Sigmoid colon (tissue), 7 donors: ENCODE results near the gene ITGB8. TPM values are rescaled to one million over a fixed set of nuclear protein-coding genes. Genes with fewer than 3 reads are reported as not detected.
"Not testable (repeated sequence)": the region's sequence is repeated elsewhere in the genome, so short reads cannot be mapped to it uniquely, and the experiment has no call there.

Experiments used
- DNase-seq: peaks from one replicate; pipeline ENCODE4 v3.0.0-alpha.2; 2019
- H3K27ac ChIP-seq, 4 donors: fragments of 200-600 bp; sonication (generic); one replicate each; pipeline ENCODE4 v1.5.1; 2016 to 2019; ENCODE audit warnings: mild to moderate bottlenecking in 1 of 4
- H3K27me3 ChIP-seq, 3 donors: fragments of 200-600 bp; sonication (generic); one replicate each; pipeline ENCODE4 v1.5.1; 2019; ENCODE audit warnings: mild to moderate bottlenecking in 1 of 3
- H3K36me3 ChIP-seq, 4 donors: fragments of 200-600 bp; sonication (generic); one replicate each; pipeline ENCODE4 v1.5.1; 2016 to 2019
- H3K4me1 ChIP-seq, 4 donors: fragments of 200-600 bp; sonication (generic); one replicate each; pipeline ENCODE4 v1.5.1; 2017 to 2019
- H3K4me3 ChIP-seq, 4 donors: fragments of 200-600 bp; sonication (generic); one replicate each; pipeline ENCODE4 v1.5.1; 2017 to 2019; ENCODE audit warnings: mild to moderate bottlenecking in 2 of 4, moderate library complexity in 1 of 4
- H3K9me3 ChIP-seq, 4 donors: fragments of 200-600 bp in 3 of 4; sonication (generic) in 3 of 4; one replicate each; pipeline versions ENCODE4 v1.5.1 to v1.6.1; 2013 to 2019
- CTCF ChIP-seq, 4 experiments: fragments of 450-650 bp in 3 of 4; fragments of 200-600 bp in 1 of 4; IDR thresholded peaks; one replicate each; pipeline ENCODE4 v1.5.1; 2016 to 2019; ENCODE audit warnings: antibody characterized with exemption in 4 of 4, mild to moderate bottlenecking in 3 of 4, moderate library complexity in 2 of 4
- EP300 ChIP-seq, 4 donors: sonication (generic); formaldehyde crosslinking; IDR thresholded peaks; one replicate each; pipeline ENCODE4 v1.6.1; 2017; ENCODE audit warnings: antibody characterized with exemption in 4 of 4
- POLR2A ChIP-seq, 2 donors: fragments of 450-650 bp; IDR thresholded peaks; one replicate each; pipeline ENCODE4 v1.6.1; 2016; ENCODE audit warnings: antibody characterized with exemption in 2 of 2, mild to moderate bottlenecking in 2 of 2, moderate library complexity in 2 of 2
- POLR2AphosphoS5 ChIP-seq, 4 donors: sonication (generic); formaldehyde crosslinking; IDR thresholded peaks; one replicate each; pipeline ENCODE4 v1.6.1; 2017; ENCODE audit warnings: antibody characterized with exemption in 4 of 4
- WGBS, 2 donors: extraction: QIAGEN DNeasy Blood & Tissue Kit; methylation state at CpG; one replicate each; pipeline ENCODE4 v1.1.7; 2013; 5-methylcytosine and 5-hydroxymethylcytosine counted together
- intact Hi-C: fragments of 100-400 bp; cut with DNase I; formaldehyde crosslinking; loops from one replicate; pipeline ENCODE4 v1.15.1; 2023
- polyA plus RNA-seq, 3 donors: library from polyadenylated mRNA; stranded (reverse); fragments of 200-250 nt; gene quantifications; one replicate each; pipeline ENCODE4 v1.2.3, GENCODE V29; 2013
- total RNA-seq, 4 donors: library from RNA; depleted of rRNA; stranded (reverse); fragments of >200 nt; gene quantifications; one replicate each; pipeline ENCODE4 v1.1.0, GENCODE V29; 2016
- donor health status: healthy with polysubstance abuse.
- donor health status: Bipolar disorder and iron deficiency.
- donor health status: healthy.

ITGB8 gene
- total and polyA plus RNA-seq, 7 donors = 0.23 to 22.4 (median 9.0) TPM

GRCh38 chr7:20296901-20297300 is 33.8 kb upstream of the ITGB8 start:
- Histone ChIP-seq H3K36me3 (no peaks in the 10 kb centered on the region), H3K27me3 (no peaks in the 10 kb centered on the region), H3K9me3 (no peaks in the 10 kb centered on the region), H3K4me3 (no peak overlapping the region), H3K4me1 (no peaks in the 10 kb centered on the region), H3K27ac (no peak overlapping the region)
- no peak for DNase-seq
- WGBS, 2 donors = 70 to 84% methylated on average over 3 of the region's 3 CpGs
- intact Hi-C loops = no loop called here
- TF ChIP-seq CTCF (IDR thresholded peaks at IDR 0.05) = no peak
- TF ChIP-seq EP300 (IDR thresholded peaks at IDR 0.05) = no peak
- TF ChIP-seq POLR2A (IDR thresholded peaks at IDR 0.05) = no peak
- no peak for TF ChIP-seq POLR2AphosphoS5 (IDR thresholded peaks at IDR 0.05)

GRCh38 chr7:20298486-20298901 is 32.2 kb upstream of the ITGB8 start:
- H3K27me3 ChIP-seq = no peaks in the 10 kb centered on the region
- intact Hi-C loops = no loop called here
- WGBS, 2 donors = 88 to 90% methylated on average over 1 of the region's 1 CpG
- no peak for TF ChIP-seq POLR2AphosphoS5 (IDR thresholded peaks at IDR 0.05)
- H3K27ac ChIP-seq = no peak overlapping the region
- no peaks in the 10 kb centered on the region for H3K4me1 ChIP-seq
- no peaks in the 10 kb centered on the region for H3K9me3 ChIP-seq
- no peak for DNase-seq
- H3K4me3 ChIP-seq = no peak overlapping the region
- no peaks in the 10 kb centered on the region for H3K36me3 ChIP-seq

- no peak overlapping the region for H3K27ac ChIP-seq
- 95% methylated on average over 1 of the region's 1 CpG for WGBS, 2 donors
- TF ChIP-seq POLR2AphosphoS5 (IDR thresholded peaks at IDR 0.05) (no peak), EP300 (IDR thresholded peaks at IDR 0.05) (no peak), POLR2A (IDR thresholded peaks at IDR 0.05) (no peak), CTCF (IDR thresholded peaks at IDR 0.05) (no peak)
- no peaks in the 10 kb centered on the region for H3K27me3 ChIP-seq
- no peaks in the 10 kb centered on the region for H3K9me3 ChIP-seq
- H3K4me1 ChIP-seq = no peaks in the 10 kb centered on the region
- H3K36me3 ChIP-seq = no peaks in the 10 kb centered on the region
- intact Hi-C loops = no loop called here
- DNase-seq = no peak
- H3K4me3 ChIP-seq = no peak overlapping the region
Observed at GRCh38 chr7:20299145-20299544, 31.6 kb upstream of the ITGB8 start.

GRCh38 chr7:20299647-20300312 is 30.9 kb upstream of the ITGB8 start:
- H3K27me3 ChIP-seq = no peaks in the 10 kb centered on the region
- no peaks in the 10 kb centered on the region for H3K36me3 ChIP-seq
- TF ChIP-seq EP300 (IDR thresholded peaks at IDR 0.05) = no peak
- no peak for TF ChIP-seq CTCF (IDR thresholded peaks at IDR 0.05)
- TF ChIP-seq POLR2AphosphoS5 (IDR thresholded peaks at IDR 0.05) = no peak
- TF ChIP-seq POLR2A (IDR thresholded peaks at IDR 0.05) = no peak
- H3K4me3 ChIP-seq = no peak overlapping the region
- DNase-seq = no peak
- H3K27ac ChIP-seq = peak overlapping the region in 2 of 4 donors; percentile 3 to 53
- H3K9me3 ChIP-seq = no peaks in the 10 kb centered on the region
- intact Hi-C loops = no loop called here
- H3K4me1 ChIP-seq = no peaks in the 10 kb centered on the region
- WGBS, 2 donors = 80 to 83% methylated on average over 6 of the region's 6 CpGs

- H3K27me3 ChIP-seq = no peaks in the 10 kb centered on the region
- intact Hi-C loops = no loop called here
- TF ChIP-seq CTCF (IDR thresholded peaks at IDR 0.05) (no peak), POLR2A (IDR thresholded peaks at IDR 0.05) (no peak), POLR2AphosphoS5 (IDR thresholded peaks at IDR 0.05) (no peak), EP300 (IDR thresholded peaks at IDR 0.05) (no peak)
- no peaks in the 10 kb centered on the region for H3K36me3 ChIP-seq
- H3K27ac ChIP-seq = no peak overlapping the region
- H3K4me3 ChIP-seq = no peak overlapping the region
- H3K9me3 ChIP-seq = no peaks in the 10 kb centered on the region
- DNase-seq = no peak
- H3K4me1 ChIP-seq = no peaks in the 10 kb centered on the region
- 63 to 81% methylated on average over 4 of the region's 4 CpGs for WGBS, 2 donors
Observed at GRCh38 chr7:20301311-20301939, 29.3 kb upstream of the ITGB8 start.

GRCh38 chr7:20302300-20302699 is 28.4 kb upstream of the ITGB8 start:
- H3K27me3 ChIP-seq, H3K9me3 ChIP-seq, H3K4me3 ChIP-seq, H3K27ac ChIP-seq, H3K4me1 ChIP-seq, DNase-seq, intact Hi-C loops, H3K36me3 ChIP-seq: not testable (repeated sequence)
- WGBS, 2 donors = 95 to 97% methylated on average over 16 of the region's 16 CpGs
